Osteoblast (primary cell): Measurements from ENCODE around the gene TEC. TPM values are rescaled to one million over a fixed set of nuclear protein-coding genes. Genes with fewer than 3 reads are reported as not detected.

Source experiments
- DNase-seq: peaks from one replicate; pipeline ENCODE4 v3.0.0; 2011; ENCODE audit warnings: low spot score, mixed read lengths; ENCODE audit not compliant: insufficient read length; ENCODE audit errors: missing footprints
- H2AFZ ChIP-seq: 2 replicates; pipeline ENCODE4 v1.6.0; 2011; ENCODE audit warnings: mild to moderate bottlenecking, low read length
- H3K27ac ChIP-seq: 2 replicates; pipeline ENCODE4 v1.5.1; 2011; ENCODE audit warnings: mild to moderate bottlenecking, low read depth, low read length, moderate library complexity
- H3K27me3 ChIP-seq: 2 replicates; pipeline ENCODE4 v1.6.0; 2012; ENCODE audit warnings: mild to moderate bottlenecking, control low read depth, inconsistent platforms, low read length, moderate library complexity; ENCODE audit not compliant: insufficient read depth
- H3K36me3 ChIP-seq: 2 replicates; pipeline ENCODE4 v1.5.1; 2011; ENCODE audit warnings: mild to moderate bottlenecking, low read length, control low read depth, moderate library complexity; ENCODE audit not compliant: insufficient read depth
- H3K4me1 ChIP-seq: 2 replicates; pipeline ENCODE4 v1.5.1; 2011; ENCODE audit warnings: mild to moderate bottlenecking, low read length, control low read depth, moderate library complexity; ENCODE audit not compliant: insufficient read depth
- H3K4me2 ChIP-seq: 2 replicates; pipeline ENCODE4 v1.6.0; 2011; ENCODE audit warnings: mild to moderate bottlenecking, low read length; ENCODE audit not compliant: insufficient read depth
- H3K4me3 ChIP-seq: fragments of 200-600 bp; sonication (generic); 3 replicates; pipeline ENCODE4 v1.5.1; 2012; ENCODE audit warnings: mild to moderate bottlenecking, low read length, inconsistent platforms; ENCODE audit not compliant: insufficient read depth
- H3K79me2 ChIP-seq: 2 replicates; pipeline ENCODE4 v1.6.0; 2012; ENCODE audit warnings: mild to moderate bottlenecking, low read length, control low read depth, inconsistent platforms; ENCODE audit not compliant: insufficient read depth
- H3K9me3 ChIP-seq: 2 replicates; pipeline ENCODE4 v1.5.1; 2011; ENCODE audit warnings: low read depth, low read length, control low read depth
- H4K20me1 ChIP-seq: 2 replicates; pipeline ENCODE4 v1.6.0; 2012; ENCODE audit warnings: mild to moderate bottlenecking, low read length, control low read depth; ENCODE audit not compliant: insufficient read depth
- total RNA-seq: library from RNA; depleted of rRNA; stranded (reverse); fragments of >200 nt; gene quantifications from 2 replicates; pipeline ENCODE4 v1.2.3, GENCODE V29; 2012
- TF ChIP-seq, protein P1 (sequence below): IDR thresholded peaks from 2 replicates; pipeline ENCODE4 v1.5.1; 2011; ENCODE audit warnings: mild to moderate bottlenecking, low read depth, low read length, moderate library complexity; ENCODE audit errors: extremely low read depth

TEC gene
- total RNA-seq, 1 donor, result 1.8 TPM

DNA sequence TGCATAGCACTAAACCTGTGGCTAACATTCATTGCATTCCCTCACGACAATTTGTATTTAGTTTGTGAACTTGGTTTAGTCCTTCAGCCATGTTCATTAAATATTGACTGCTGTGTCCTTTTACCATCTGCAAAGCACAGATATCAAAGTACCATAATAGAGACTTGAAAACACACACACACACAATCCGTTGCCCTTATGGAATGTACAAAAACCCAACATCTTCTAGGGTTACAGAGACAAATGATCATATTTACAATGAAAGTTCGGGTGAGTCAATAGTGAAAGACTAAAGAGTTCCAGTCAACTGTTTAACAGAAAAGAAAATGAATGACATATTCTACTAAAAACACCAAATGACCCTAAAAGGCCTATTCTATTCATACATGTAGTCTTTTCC, 84.8 kb downstream of the TEC start:
- no peaks in the 10 kb centered on the region for H4K20me1 ChIP-seq
- no peak overlapping the region for H3K4me2 ChIP-seq
- H3K27me3 ChIP-seq, result no peaks in the 10 kb centered on the region
- no peak overlapping the region for H3K27ac ChIP-seq
- no peaks in the 10 kb centered on the region for H3K36me3 ChIP-seq
- DNase-seq, result no peak
- TF ChIP-seq, protein P1, sequence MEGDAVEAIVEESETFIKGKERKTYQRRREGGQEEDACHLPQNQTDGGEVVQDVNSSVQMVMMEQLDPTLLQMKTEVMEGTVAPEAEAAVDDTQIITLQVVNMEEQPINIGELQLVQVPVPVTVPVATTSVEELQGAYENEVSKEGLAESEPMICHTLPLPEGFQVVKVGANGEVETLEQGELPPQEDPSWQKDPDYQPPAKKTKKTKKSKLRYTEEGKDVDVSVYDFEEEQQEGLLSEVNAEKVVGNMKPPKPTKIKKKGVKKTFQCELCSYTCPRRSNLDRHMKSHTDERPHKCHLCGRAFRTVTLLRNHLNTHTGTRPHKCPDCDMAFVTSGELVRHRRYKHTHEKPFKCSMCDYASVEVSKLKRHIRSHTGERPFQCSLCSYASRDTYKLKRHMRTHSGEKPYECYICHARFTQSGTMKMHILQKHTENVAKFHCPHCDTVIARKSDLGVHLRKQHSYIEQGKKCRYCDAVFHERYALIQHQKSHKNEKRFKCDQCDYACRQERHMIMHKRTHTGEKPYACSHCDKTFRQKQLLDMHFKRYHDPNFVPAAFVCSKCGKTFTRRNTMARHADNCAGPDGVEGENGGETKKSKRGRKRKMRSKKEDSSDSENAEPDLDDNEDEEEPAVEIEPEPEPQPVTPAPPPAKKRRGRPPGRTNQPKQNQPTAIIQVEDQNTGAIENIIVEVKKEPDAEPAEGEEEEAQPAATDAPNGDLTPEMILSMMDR, result no peak
- no peaks in the 10 kb centered on the region for H3K9me3 ChIP-seq
- H3K4me3 ChIP-seq, result no peak overlapping the region
- no peaks in the 10 kb centered on the region for H3K4me1 ChIP-seq
- H2AFZ ChIP-seq, result no peak overlapping the region
- no peaks in the 10 kb centered on the region for H3K79me2 ChIP-seq

DNA sequence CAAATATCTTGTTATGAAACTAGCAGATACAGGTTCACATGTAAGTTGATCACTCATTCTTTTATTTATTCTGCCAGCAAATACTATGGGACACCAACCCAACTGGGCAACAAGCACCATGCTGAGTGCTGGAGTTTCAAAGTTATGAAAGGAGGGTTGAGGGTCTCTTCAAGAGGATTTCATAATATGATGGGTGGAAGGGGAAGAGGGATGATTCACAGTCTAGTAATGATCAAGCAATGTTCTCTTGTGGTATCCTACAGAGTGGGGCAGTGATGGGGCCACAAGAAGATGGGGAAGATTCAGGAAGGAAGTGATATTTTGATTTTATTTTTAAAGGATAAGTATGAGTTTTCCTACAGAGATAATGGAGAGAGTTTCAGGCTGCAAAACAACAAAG, 89.4 kb downstream of the TEC start:
- Histone ChIP-seq H3K9me3 (no peaks in the 10 kb centered on the region), H3K36me3 (no peaks in the 10 kb centered on the region), H3K4me3 (no peak overlapping the region), H3K27me3 (no peaks in the 10 kb centered on the region), H3K4me1 (no peaks in the 10 kb centered on the region), H3K27ac (no peak overlapping the region), H3K79me2 (no peaks in the 10 kb centered on the region), H4K20me1 (no peaks in the 10 kb centered on the region), H2AFZ (no peak overlapping the region), H3K4me2 (no peak overlapping the region)
- TF ChIP-seq, protein P1, result no peak
- DNase-seq, result no peak

DNA sequence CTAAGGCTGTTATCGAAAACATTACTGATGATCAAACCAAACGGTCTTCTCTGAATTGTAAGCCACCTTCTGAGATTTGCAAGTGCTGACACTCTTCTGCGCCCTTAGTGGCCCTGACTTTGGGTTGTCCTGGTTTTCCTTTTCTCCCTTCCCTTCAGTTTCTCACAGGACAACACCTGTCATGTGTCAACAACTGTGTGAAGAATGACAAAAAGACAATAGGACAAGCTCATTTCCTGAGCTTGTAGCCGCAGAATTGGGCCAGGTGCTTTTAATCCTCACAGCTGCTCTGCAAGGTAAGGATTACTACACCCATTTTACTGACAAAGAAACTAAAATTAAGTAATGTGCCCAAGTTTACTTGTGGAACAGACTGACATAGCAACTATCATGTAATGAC, 90.7 kb downstream of the TEC start:
- no peak overlapping the region for H3K4me3 ChIP-seq
- no peak overlapping the region for H3K4me2 ChIP-seq
- no peak overlapping the region for H2AFZ ChIP-seq
- DNase-seq, result no peak
- peaks cover 3% of the 10 kb centered on the region for H3K4me1 ChIP-seq
- TF ChIP-seq, protein P1, result no peak
- no peaks in the 10 kb centered on the region for H3K36me3 ChIP-seq
- H3K9me3 ChIP-seq, result no peaks in the 10 kb centered on the region
- no peaks in the 10 kb centered on the region for H4K20me1 ChIP-seq
- no peak overlapping the region for H3K27ac ChIP-seq
- no peaks in the 10 kb centered on the region for H3K79me2 ChIP-seq
- H3K27me3 ChIP-seq, result no peaks in the 10 kb centered on the region

DNA sequence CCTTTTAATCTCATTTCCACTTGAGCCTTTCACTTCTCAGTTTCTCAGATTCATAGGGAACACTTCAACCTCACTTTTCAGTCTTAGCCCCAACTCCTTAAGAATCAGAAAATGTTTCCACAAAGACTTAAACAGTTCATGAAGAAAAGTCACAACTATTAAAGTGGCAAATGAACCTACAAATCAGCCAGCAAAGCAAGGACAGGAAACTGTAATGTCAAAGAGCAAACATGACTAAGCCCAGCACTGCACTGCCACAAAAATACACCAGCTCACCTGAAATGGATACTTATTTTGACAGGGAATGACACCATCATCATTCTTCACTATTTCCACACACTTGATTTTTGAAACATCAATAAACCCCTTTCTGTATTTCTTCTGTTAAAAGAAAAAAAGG, 93.8 kb downstream of the TEC start:
- Histone ChIP-seq H3K36me3 (no peaks in the 10 kb centered on the region), H3K79me2 (no peaks in the 10 kb centered on the region), H3K27me3 (no peaks in the 10 kb centered on the region), H3K27ac (no peak overlapping the region), H3K9me3 (no peaks in the 10 kb centered on the region), H3K4me2 (no peak overlapping the region), H3K4me1 (peaks cover 14% of the 10 kb centered on the region), H4K20me1 (no peaks in the 10 kb centered on the region), H3K4me3 (no peak overlapping the region), H2AFZ (no peak overlapping the region)
- TF ChIP-seq, protein P1, result no peak
- DNase-seq, result no peak
